ENCODE results near the gene TMEM225B. TPM values are rescaled to one million over a fixed set of nuclear protein-coding genes. Genes with fewer than 3 reads are reported as not detected.
"Not testable (repeated sequence)": the region's sequence is repeated elsewhere in the genome, so short reads cannot be mapped to it uniquely, and the experiment has no call there.

Gene TMEM225B, protein sequence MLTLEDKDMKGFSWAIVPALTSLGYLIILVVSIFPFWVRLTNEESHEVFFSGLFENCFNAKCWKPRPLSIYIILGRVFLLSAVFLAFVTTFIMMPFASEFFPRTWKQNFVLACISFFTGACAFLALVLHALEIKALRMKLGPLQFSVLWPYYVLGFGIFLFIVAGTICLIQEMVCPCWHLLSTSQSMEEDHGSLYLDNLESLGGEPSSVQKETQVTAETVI
- polyA plus RNA-seq (2013): 0.51 and 0.74 TPM in 2 replicates

DNA sequence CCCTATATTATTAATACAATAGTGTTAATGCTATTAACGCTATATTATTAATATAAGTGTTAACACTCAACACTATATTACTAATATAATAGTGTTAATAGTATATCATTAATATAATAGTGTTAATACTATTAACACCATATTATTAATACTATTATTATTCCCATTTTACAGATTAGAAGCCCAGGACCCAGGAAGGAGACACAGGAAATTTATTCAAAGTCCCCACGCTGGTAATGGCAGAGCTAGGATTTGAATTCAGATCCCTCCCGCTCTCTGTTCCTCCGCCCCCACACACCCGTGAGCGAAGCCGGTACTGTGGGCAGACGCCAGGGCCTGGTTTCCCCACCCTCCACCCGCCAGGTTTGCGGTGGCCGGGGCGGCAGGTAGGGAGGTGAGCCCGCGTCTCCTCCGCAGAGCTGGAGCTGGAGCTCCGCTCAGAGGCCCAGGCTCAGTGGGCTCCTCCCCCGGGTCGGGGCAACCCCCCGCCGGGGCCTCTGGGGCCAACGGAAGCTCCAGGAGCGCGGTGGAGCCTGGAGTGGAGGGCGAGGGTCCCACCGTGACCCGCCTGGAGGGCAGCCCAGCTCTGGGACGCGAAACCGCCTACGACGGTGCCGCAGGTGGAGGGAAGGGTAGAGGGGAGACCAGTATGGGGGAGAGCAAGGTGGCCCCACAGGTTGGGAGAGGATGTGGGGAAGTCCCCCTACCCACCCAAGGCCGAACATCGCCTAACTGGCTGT lies at the start of gene TMEM225B:
Gene TMEM225B, plus strand, starts transcription at position 506 of the 740 bp plus-strand sequence. CDS start 6,122 bp downstream, outside the sequence.
- Histone ChIP-seq H3K4me3 (ENCODE audit: low read depth, low read length) (no peak within 1 kb of the TSS), H2BK5ac (ENCODE audit: low read depth, low read length, poor library complexity) (no peak within 1 kb of the TSS), H3K36me3 (ENCODE audit: control insufficient read depth in 1 of 2, insufficient read depth in 2 of 2, low read length in 2 of 2) (no peaks in the 10 kb centered on the region), H4K12ac (ENCODE audit: low read depth, low read length) (no peak within 1 kb of the TSS), H2AFZ (ENCODE audit: insufficient read depth, low read length, poor library complexity) (no peak within 1 kb of the TSS), H2BK120ac (ENCODE audit: insufficient read depth, low read length, poor library complexity) (no peak within 1 kb of the TSS), H3K79me1 (ENCODE audit: low read length) (no peaks in the 10 kb centered on the region), H3K27me3 (ENCODE audit: insufficient read depth, low read length) (no peaks in the 10 kb centered on the region), H3K9me3 (ENCODE audit: insufficient read depth, low read depth, low read length) (no peaks in the 10 kb centered on the region), H2AK5ac (ENCODE audit: low read length) (no peak within 1 kb of the TSS), H2BK12ac (ENCODE audit: low read length) (no peak within 1 kb of the TSS), H4K8ac (ENCODE audit: low read depth, low read length) (no peak within 1 kb of the TSS), H3K18ac (ENCODE audit: low read length) (no peak within 1 kb of the TSS), H3K4ac (ENCODE audit: low read depth, low read length) (no peak within 1 kb of the TSS), H3K9ac (ENCODE audit: low read length) (no peak within 1 kb of the TSS), H3K4me1 (ENCODE audit: control insufficient read depth in 1 of 2, insufficient read depth in 2 of 2, low read length in 2 of 2) (no peaks in the 10 kb centered on the region), H3K27ac (ENCODE audit: low read depth, low read length) (no peak within 1 kb of the TSS), H3K23ac (ENCODE audit: low read length) (no peak within 1 kb of the TSS), H3K14ac (ENCODE audit: low read length) (no peak within 1 kb of the TSS), H3K79me2 (ENCODE audit: control insufficient read depth, insufficient read depth, low read length, poor library complexity) (no peaks in the 10 kb centered on the region), H3K4me2 (ENCODE audit: low read length) (no peak within 1 kb of the TSS), H4K91ac (ENCODE audit: low read depth, low read length) (no peak within 1 kb of the TSS)
- WGBS (ENCODE audit: extremely low coverage, insufficient coverage, insufficient read length): no CpG with 5 or more reads among the region's 34 CpGs
- no peak for DNase-seq

DNA sequence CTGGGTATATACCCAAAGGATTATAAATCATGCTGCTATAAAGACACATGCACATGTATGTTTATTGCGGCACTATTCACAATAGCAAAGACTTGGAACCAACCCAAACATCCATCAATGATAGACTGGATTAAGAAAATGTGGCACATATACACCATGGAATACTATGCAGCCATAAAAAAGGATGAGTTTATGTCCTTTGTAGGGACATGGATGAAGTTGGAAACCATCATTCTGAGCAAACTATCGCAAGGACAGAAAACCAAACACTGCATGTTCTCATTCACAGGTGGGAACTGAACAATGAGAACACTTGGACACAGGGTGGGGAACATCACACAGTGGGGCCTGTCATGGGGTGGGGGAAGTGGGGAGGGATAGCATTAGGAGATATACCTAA lies 48.5 kb upstream of the TMEM225B start:
- not testable (repeated sequence) for DNase-seq; H4K12ac ChIP-seq (ENCODE audit: low read depth, low read length)
- no CpG with 5 or more reads among the region's 2 CpGs for WGBS (ENCODE audit: extremely low coverage, insufficient coverage, insufficient read length)

DNA sequence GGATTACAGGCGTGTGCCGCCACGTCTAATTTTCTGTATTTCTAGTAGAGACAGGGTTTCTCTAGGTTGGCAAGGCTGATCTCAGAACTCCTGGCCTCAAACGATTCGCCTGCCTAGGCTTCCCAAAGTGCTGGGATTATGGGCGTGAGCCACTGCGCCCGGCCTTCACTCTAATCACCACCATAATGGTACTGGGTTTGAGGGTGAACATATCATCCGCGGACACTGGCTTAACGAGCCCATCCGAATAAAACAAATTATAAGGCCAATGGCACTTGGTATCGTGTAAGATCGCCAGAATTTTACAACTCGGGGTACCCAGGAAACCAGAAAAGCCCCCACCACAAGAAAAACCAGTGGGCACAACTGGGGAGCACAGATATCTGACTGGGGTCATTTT lies 46.7 kb upstream of the TMEM225B start:
- H4K12ac ChIP-seq (ENCODE audit: low read depth, low read length): peak overlapping the region; percentile 99
- H3K36me3 ChIP-seq (ENCODE audit: control insufficient read depth in 1 of 2, insufficient read depth in 2 of 2, low read length in 2 of 2): peaks cover 4 to 10% of the 10 kb centered on the region in 2 experiments
- peak overlapping the region; percentile 100 for H4K8ac ChIP-seq (ENCODE audit: low read depth, low read length)
- no peak overlapping the region for H3K27ac ChIP-seq (ENCODE audit: low read depth, low read length)
- H2BK5ac ChIP-seq (ENCODE audit: low read depth, low read length, poor library complexity): peak overlapping the region; percentile 77
- no CpG with 5 or more reads among the region's 15 CpGs for WGBS (ENCODE audit: extremely low coverage, insufficient coverage, insufficient read length)
- peak overlapping the region; percentile 95 for H3K4me2 ChIP-seq (ENCODE audit: low read length)
- H3K9me3 ChIP-seq (ENCODE audit: insufficient read depth, low read depth, low read length): no peaks in the 10 kb centered on the region
- H4K91ac ChIP-seq (ENCODE audit: low read depth, low read length): peak overlapping the region; percentile 94
- peak overlapping the region; percentile 95 for H3K4ac ChIP-seq (ENCODE audit: low read depth, low read length)
- H3K27me3 ChIP-seq (ENCODE audit: insufficient read depth, low read length): no peaks in the 10 kb centered on the region
- H3K9ac ChIP-seq (ENCODE audit: low read length): peak overlapping the region; percentile 90
- H2BK120ac ChIP-seq (ENCODE audit: insufficient read depth, low read length, poor library complexity): peak overlapping the region; percentile 82
- no peak overlapping the region for H3K23ac ChIP-seq (ENCODE audit: low read length)
- H3K4me3 ChIP-seq (ENCODE audit: low read depth, low read length): peak overlapping the region; percentile 95
- H3K18ac ChIP-seq (ENCODE audit: low read length): no peak overlapping the region
- H3K79me2 ChIP-seq (ENCODE audit: control insufficient read depth, insufficient read depth, low read length, poor library complexity): peaks cover 4% of the 10 kb centered on the region
- peak overlapping the region; percentile 96 for H2AK5ac ChIP-seq (ENCODE audit: low read length)
- peak overlapping the region; percentile 98 for H2AFZ ChIP-seq (ENCODE audit: insufficient read depth, low read length, poor library complexity)
- H3K4me1 ChIP-seq (ENCODE audit: control insufficient read depth in 1 of 2, insufficient read depth in 2 of 2, low read length in 2 of 2): peaks cover 4% of the 10 kb centered on the region in 2 experiments
- no peak for DNase-seq
- H3K79me1 ChIP-seq (ENCODE audit: low read length): peaks cover 4% of the 10 kb centered on the region
- H2BK12ac ChIP-seq (ENCODE audit: low read length): no peak overlapping the region
- H3K14ac ChIP-seq (ENCODE audit: low read length): peak overlapping the region; percentile 98

More for the DNA sequence above, 48.5 kb upstream of the TMEM225B start:
- H2AFZ ChIP-seq (ENCODE audit: insufficient read depth, low read length, poor library complexity); H3K36me3 ChIP-seq (ENCODE audit: control insufficient read depth in 1 of 2, insufficient read depth in 2 of 2, low read length in 2 of 2); H3K27ac ChIP-seq (ENCODE audit: low read depth, low read length); H4K91ac ChIP-seq (ENCODE audit: low read depth, low read length); H3K4me3 ChIP-seq (ENCODE audit: low read depth, low read length); H3K79me2 ChIP-seq (ENCODE audit: control insufficient read depth, insufficient read depth, low read length, poor library complexity); H3K14ac ChIP-seq (ENCODE audit: low read length); H3K9ac ChIP-seq (ENCODE audit: low read length); H3K18ac ChIP-seq (ENCODE audit: low read length); H3K4me1 ChIP-seq (ENCODE audit: control insufficient read depth in 1 of 2, insufficient read depth in 2 of 2, low read length in 2 of 2); H2AK5ac ChIP-seq (ENCODE audit: low read length); H3K79me1 ChIP-seq (ENCODE audit: low read length); H2BK12ac ChIP-seq (ENCODE audit: low read length); H3K4me2 ChIP-seq (ENCODE audit: low read length); H3K27me3 ChIP-seq (ENCODE audit: insufficient read depth, low read length); H4K8ac ChIP-seq (ENCODE audit: low read depth, low read length); H3K4ac ChIP-seq (ENCODE audit: low read depth, low read length); H2BK120ac ChIP-seq (ENCODE audit: insufficient read depth, low read length, poor library complexity); H2BK5ac ChIP-seq (ENCODE audit: low read depth, low read length, poor library complexity); H3K9me3 ChIP-seq (ENCODE audit: insufficient read depth, low read depth, low read length); H3K23ac ChIP-seq (ENCODE audit: low read length): not testable (repeated sequence)

DNA sequence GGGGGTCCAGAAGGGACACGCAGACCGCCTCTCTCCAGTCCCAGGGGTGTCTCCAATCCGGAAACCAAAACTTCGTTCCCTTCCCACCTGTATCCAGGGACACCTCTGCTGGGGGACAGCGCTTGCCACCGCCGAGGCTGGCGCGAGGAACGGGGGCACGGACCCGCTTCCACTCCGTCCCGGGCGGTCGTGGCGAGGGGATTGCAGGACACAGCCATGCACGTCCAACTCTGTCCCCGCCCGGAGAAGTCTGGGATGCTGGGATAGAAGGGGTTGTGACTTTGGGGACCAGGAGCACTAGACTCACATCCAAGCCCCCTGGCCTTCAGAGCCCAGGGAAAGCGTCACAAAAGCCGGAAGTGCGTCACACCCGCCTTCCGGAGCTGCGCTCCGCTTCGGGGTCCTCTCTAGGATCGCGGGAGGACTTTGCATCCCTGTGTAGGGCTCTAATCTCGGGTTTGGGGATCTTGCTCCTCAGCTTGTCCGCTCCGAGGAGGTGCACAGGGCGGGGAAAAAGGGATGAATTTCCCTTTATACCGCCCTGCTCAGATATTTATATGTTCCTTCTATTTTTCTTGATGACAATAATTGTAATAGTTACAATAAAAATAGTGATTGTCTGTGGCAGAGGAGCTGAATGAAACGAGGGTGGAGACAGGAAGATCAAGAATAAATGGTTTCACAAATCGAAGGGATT lies 46.2 kb upstream of the TMEM225B start, which contains the start of gene FAM200A:
Gene FAM200A, minus strand, starts transcription at position 348 of the 697 bp plus-strand sequence. CDS start 3,707 bp downstream, outside the sequence.
- no CpG with 5 or more reads among the region's 37 CpGs for WGBS (ENCODE audit: extremely low coverage, insufficient coverage, insufficient read length)
- peak within 1 kb of the TSS; percentile 90 for H3K9ac ChIP-seq (ENCODE audit: low read length)
- H3K36me3 ChIP-seq (ENCODE audit: control insufficient read depth in 1 of 2, insufficient read depth in 2 of 2, low read length in 2 of 2): peaks cover 4 to 9% of the 10 kb centered on the region in 2 experiments
- H2AK5ac ChIP-seq (ENCODE audit: low read length): peak within 1 kb of the TSS; percentile 96
- H2AFZ ChIP-seq (ENCODE audit: insufficient read depth, low read length, poor library complexity): peak within 1 kb of the TSS; percentile 98
- H2BK120ac ChIP-seq (ENCODE audit: insufficient read depth, low read length, poor library complexity): peak within 1 kb of the TSS; percentile 82
- H3K4me1 ChIP-seq (ENCODE audit: control insufficient read depth in 1 of 2, insufficient read depth in 2 of 2, low read length in 2 of 2): peaks cover 4% of the 10 kb centered on the region in 2 experiments
- H3K79me1 ChIP-seq (ENCODE audit: low read length): peaks cover 4% of the 10 kb centered on the region
- H2BK12ac ChIP-seq (ENCODE audit: low read length): no peak within 1 kb of the TSS
- peak within 1 kb of the TSS; percentile 94 for H4K91ac ChIP-seq (ENCODE audit: low read depth, low read length)
- peak within 1 kb of the TSS; percentile 99 for H4K12ac ChIP-seq (ENCODE audit: low read depth, low read length)
- H3K27ac ChIP-seq (ENCODE audit: low read depth, low read length): no peak within 1 kb of the TSS
- H3K27me3 ChIP-seq (ENCODE audit: insufficient read depth, low read length): no peaks in the 10 kb centered on the region
- peak within 1 kb of the TSS; percentile 95 for H3K4ac ChIP-seq (ENCODE audit: low read depth, low read length)
- H3K4me2 ChIP-seq (ENCODE audit: low read length): peak within 1 kb of the TSS; percentile 95
- peak within 1 kb of the TSS; percentile 98 for H3K14ac ChIP-seq (ENCODE audit: low read length)
- H3K23ac ChIP-seq (ENCODE audit: low read length): no peak within 1 kb of the TSS
- H3K79me2 ChIP-seq (ENCODE audit: control insufficient read depth, insufficient read depth, low read length, poor library complexity): peaks cover 4% of the 10 kb centered on the region
- peak within 1 kb of the TSS; percentile 100 for H3K18ac ChIP-seq (ENCODE audit: low read length)
- DNase-seq: peak; percentile 80 to 83
- peak within 1 kb of the TSS; percentile 95 for H3K4me3 ChIP-seq (ENCODE audit: low read depth, low read length)
- peak within 1 kb of the TSS; percentile 77 for H2BK5ac ChIP-seq (ENCODE audit: low read depth, low read length, poor library complexity)
- H4K8ac ChIP-seq (ENCODE audit: low read depth, low read length): peak within 1 kb of the TSS; percentile 100
- no peaks in the 10 kb centered on the region for H3K9me3 ChIP-seq (ENCODE audit: insufficient read depth, low read depth, low read length)
